ENCODE data around the gene DLX4.

DLX4 gene

DNA sequence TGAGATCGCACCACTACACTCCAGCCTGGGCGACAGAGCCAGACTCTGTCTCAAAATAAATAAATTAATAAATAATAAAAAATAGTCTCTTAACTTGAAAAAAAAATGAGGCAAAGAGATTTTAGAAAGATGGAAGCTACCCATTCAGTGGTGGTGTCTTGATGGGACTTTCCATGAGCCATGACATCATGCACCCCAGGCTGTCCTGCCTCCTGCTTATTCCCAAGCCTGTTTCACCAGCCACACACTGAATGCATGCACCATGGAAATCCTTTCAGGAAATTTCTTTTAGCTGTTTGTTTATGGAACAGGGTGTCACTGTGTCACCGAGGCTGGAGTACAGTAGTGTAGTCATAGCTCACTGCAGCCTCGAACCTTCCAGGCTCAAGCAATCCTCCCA lies 34.9 kb downstream of the DLX4 start:
- DNase-seq (ENCODE audit: low read depth in 2 of 3, low spot score in 1 of 3), result no peak

DNA sequence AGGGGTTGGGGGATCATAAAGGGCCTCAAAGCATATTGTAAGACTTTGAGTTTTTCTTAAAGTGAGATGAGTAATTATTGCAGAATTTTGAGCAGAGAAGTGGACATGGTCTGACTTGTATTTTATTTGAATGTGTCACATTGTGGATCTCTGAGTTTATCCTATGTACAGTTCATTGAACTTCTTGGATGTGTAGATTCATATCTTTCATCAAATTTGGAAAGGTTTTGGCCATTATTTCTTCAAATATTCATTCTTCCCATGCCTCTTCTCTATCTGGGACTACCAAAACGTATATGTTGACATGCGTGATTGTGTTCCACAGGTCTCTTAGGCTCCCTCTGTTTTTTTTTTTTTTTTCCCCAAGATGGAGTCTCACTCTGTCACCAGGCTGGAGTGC lies 40.3 kb downstream of the DLX4 start:
- DNase-seq (ENCODE audit: low read depth in 2 of 3, low spot score in 1 of 3), result no peak

DNA sequence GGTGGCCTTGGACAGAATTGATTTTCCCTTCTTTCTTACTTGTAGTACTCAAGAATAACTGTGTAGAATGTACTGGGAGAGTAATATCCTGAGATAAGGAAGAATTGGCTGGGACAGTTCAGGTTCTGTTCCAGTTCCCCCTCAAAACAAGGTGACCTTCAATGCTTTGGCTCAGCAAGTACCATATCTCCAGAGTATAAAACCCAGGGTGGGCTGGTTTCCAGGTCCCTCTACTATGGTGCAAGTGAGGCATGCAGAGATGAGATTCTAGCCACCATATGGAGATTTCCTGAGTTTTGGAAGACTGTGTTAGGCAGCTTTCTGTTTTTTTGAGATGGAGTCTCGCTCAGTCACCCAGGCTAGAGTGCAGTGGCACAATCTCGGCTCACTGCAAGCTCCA lies 44.1 kb downstream of the DLX4 start:
- DNase-seq (ENCODE audit: low read depth in 2 of 3, low spot score in 1 of 3), result no peak

DNA sequence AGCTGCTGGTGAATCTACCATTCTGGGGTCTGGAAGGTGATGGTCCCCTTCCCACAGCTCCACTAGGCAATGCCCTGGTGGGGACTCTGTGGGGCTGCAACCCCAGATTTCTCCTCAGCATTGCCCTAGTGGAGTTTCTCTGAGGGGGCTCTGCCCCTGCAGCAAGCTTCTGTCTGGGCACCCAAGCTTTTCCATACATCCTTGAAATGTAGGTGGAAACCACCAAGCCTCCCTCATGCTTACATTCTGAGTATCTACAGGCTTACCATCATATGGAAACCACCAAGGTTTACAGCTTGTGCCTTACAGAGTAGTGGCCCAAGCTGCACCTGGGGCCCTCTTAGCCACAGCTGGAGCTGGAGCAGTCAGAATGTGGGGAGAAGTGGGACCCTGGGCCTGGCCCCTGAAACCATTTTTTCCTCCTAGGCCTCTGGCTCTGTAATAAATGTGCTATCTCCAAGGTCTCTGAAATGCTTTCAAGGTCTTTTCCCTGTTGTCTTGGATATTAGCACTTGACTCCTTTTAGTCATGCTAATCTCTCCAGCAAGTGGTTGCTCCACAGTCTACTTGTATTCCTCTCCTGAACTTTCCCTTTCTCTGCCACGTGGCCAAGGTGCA lies 45.6 kb downstream of the DLX4 start:
- DNase-seq (ENCODE audit: low read depth in 2 of 3, low spot score in 1 of 3), result no peak

DNA sequence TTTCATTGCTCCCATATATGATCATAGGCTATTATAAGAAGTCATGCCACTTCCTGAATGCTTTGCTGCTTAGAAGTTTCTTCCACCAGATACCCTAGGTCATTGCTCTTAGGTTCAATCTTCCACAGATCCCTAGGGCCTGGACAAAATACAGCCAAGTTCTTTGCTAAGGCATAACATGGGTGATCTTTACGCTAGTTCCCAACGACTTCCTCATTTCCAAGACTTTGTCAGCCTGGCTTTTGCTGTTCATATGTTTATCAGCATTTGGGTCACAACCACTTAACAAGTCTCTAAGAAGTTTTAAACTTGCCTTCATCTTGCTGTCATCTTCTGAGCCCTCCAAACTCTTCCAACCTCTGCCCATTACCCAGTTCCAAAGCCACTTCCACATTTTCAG lies 46.2 kb downstream of the DLX4 start:
- no peak for DNase-seq (ENCODE audit: low read depth in 2 of 3, low spot score in 1 of 3)

DNA sequence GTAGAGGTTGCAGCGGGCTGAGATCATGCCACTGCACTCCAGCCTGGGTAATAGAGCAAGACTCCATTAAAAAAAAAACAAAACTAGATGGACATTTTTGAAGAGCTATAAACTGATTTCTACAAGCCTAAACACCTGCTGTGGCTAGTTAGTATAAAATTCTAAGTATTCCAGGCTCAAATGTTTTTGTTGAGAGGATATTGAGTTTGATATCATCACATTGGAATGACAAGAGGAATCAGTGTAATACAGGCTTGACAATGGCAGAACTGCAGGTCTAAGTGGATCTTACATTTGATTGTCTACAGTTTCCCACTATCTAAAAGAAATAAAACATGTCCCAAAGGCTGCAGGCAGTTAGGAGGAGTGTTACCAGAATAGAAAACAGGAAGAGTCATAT lies 49.9 kb downstream of the DLX4 start:
- DNase-seq (ENCODE audit: low read depth in 2 of 3, low spot score in 1 of 3), result no peak

DNA sequence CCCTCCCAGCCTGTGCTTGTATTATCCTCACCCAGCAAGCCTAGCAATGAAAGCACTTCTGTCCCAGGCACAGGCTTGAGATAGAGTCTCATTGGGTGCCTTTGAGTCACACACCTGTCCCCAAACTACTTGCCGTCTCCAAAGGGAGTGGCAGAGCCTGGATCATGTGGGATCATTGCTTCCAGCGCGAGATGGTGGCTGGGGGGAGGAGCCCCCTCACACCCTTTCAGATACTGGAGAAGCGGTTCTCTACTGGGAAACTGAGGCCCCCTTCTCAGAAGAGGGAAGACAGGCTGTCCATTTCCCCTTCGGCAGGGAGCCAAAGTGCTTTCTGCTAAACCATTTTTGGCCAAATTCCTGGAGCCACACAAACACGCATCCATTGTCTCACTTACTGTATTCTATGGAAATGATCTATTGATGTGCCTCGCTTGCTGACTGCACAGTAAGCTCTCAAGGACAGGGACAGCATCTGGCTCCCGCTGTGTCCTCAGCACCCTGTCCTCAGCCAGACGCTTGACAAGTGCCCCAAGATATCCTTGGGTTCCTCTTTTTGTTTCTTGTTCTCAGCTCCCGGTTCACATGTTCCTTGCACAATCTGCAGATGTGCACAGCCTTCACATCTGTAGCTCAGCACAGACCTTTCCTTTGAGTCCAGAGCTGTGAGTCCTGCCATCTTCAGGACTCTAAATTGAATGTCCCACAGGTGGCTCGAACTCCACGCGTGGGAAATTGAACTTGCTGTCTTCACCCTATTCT lies 52.0 kb downstream of the DLX4 start:
- no peak for DNase-seq (ENCODE audit: low read depth in 2 of 3, low spot score in 1 of 3)

DNA sequence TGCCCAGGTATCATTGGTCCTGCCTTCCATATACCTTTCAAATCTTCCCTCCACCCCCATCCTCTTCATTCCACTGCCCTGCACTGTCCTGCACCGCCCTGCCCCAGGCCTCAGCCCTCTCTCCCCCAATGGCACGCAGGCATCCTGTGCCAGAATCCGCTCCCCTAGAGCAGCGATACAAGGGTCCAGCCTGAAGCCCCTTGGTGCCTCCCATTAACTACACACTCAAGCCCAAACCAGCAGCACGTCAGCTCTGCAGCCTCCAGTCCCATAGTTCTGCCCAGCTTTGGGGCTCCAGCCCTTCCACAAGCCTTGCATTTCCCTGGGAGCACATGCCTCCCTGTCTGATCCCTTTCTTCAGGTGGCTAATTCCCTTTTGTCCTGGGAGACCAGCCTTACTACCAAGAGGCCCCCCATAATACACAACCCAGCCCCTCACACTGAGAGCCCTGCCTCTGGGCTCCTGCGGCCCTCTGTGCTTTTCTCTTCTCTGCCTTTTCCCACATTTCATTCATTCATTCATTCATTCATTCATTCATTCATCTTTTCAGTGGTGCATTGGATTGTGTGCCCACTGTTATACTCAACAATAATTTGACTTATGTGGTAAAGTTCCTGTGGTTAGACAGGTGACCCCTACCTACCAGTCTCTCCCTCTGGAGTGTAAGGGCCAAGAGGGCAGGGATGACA lies 52.8 kb downstream of the DLX4 start:
- DNase-seq (ENCODE audit: low read depth in 2 of 3, low spot score in 1 of 3), result no peak

DNA sequence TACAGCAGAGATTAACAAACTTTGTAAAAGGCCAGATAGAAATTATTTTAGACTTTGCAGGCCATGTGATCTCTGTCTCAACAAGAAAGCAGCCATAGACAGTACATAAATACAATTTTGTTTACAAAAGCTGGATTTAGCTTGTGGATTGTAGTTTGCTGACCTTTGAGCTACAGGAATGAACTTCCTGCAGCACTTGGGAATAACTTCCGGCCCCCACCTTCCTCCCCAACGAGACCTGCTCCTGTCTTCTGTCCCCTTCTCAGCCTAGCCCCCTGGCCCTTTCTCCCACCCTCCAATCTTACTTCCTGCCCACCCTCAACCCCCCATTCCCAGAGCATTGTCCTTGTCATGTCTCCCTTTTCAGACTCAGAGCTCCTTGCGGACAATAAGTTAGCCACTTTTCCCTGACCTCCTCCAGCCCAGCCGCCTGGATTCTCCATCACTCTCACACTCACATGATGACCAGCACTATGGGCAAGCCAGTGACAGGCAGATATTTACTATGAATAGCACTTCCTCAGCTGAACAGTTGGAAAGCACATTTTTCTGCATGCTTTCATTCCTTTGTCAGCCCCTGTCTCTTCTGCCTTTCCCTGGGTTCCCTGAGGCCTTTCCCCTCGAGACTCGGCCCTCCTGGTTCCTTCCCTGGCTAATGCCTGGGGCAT lies 53.6 kb downstream of the DLX4 start:
- no peak for DNase-seq (ENCODE audit: low read depth in 2 of 3, low spot score in 1 of 3)

DNA sequence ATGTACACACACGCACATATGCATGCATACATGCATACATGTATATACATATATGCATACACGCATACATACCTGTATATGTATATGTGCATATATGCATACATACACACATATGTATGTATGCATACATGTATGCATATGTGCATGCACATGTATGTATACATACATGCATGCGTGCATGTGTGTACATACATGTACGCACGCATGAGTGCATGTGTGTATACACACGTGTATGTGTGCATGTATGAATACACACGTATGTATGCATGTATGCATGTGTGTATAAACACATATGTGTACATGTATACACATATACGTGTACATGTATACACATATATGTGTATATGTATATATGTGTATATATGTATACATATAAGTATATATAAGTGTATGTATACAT lies 54.5 kb downstream of the DLX4 start:
- no peak for DNase-seq (ENCODE audit: low read depth in 2 of 3, low spot score in 1 of 3)
